Mammary epithelial cell (primary cell): ENCODE data around the gene ACOX1.

Experiments used
- CTCF ChIP-seq, 2 donors: IDR thresholded peaks in 1 of 2; conservative IDR thresholded peaks in 1 of 2; 2 replicates each; pipeline ENCODE4 v1.5.1; 2011 to 2012; ENCODE audit warnings: inconsistent platforms in 2 of 2, low read length in 2 of 2, mild to moderate bottlenecking in 2 of 2, control low read depth in 1 of 2, low read depth in 1 of 2; ENCODE audit not compliant: insufficient read depth in 1 of 2; ENCODE audit errors: extremely low read depth in 1 of 2
- EZH2 ChIP-seq: IDR thresholded peaks from 2 replicates; pipeline ENCODE4 v1.6.1; 2012; ENCODE audit warnings: low read length, inconsistent platforms, borderline replicate concordance

GRCh38 chr17:75940727-75941441 is 38.1 kb downstream of the ACOX1 start, which contains the start of gene FBF1:
- TF ChIP-seq CTCF (conservative IDR thresholded peaks at IDR 0.05 in 1 of 2, IDR thresholded peaks at IDR 0.05 in 1 of 2; ENCODE audit: extremely low read depth in 1 of 2, insufficient read depth in 1 of 2, low read depth in 1 of 2, low read length in 2 of 2) (no peak), EZH2 (no peak)
